IMR-90 (cell line): ENCODE measurements around the gene CD300H. TPM values are rescaled to one million over a fixed set of nuclear protein-coding genes. Genes with fewer than 3 reads are reported as not detected.

ENCODE experiments used
- ATAC-seq: fragments of 200-7000 bp; cut with Tn5 transposase; 2 replicates; pipeline ENCODE4 v1.9.1; 2020; ENCODE audit warnings: low read depth, mild to moderate bottlenecking, moderate library complexity
- BruUV-seq: library from RNA; stranded (reverse); fragments of 400-500 nt; replicated peaks from 2 replicates; lab custom pipeline; 2021; lab: Mats Ljungman, UMichigan
- CTCF ChIA-PET: fragments of 300-600 bp; formaldehyde crosslinking; extraction: SDS; loops from one replicate; lab custom pipeline; 2021; ENCODE audit warnings: antibody characterized with exemption; lab: Yijun Ruan, JAX
- POLR2A ChIA-PET: fragments of 300-600 bp; sonication (Branson Sonifier 250); formaldehyde crosslinking; loops from one replicate; lab custom pipeline; 2022; ENCODE audit warnings: antibody characterized with exemption; ENCODE audit not compliant: unreplicated experiment; lab: Charles Lee
- DNase-seq: peaks from one replicate; pipeline ENCODE4 v3.0.0; 2013
- H2AFZ ChIP-seq: replicated peaks from 2 replicates; pipeline ENCODE3; 2013; ENCODE audit warnings: low read length, mild to moderate bottlenecking; ENCODE audit not compliant: poor library complexity
- H2AK5ac ChIP-seq: 2 replicates; pipeline ENCODE4 v1.6.1; 2013; ENCODE audit warnings: low read depth, low read length, inconsistent platforms
- H2AK9ac ChIP-seq: replicated peaks from 2 replicates; pipeline ENCODE3; 2013; ENCODE audit warnings: mild to moderate bottlenecking, low read depth, low read length, moderate library complexity; ENCODE audit not compliant: poor library complexity
- H2BK120ac ChIP-seq: 2 replicates; pipeline ENCODE4 v1.6.1; 2013; ENCODE audit warnings: low read depth, low read length, inconsistent platforms
- H2BK15ac ChIP-seq: 3 replicates; pipeline ENCODE4 v1.6.1; 2013; ENCODE audit warnings: low read depth, low read length, inconsistent platforms
- H2BK20ac ChIP-seq: 2 replicates; pipeline ENCODE4 v1.6.1; 2013; ENCODE audit warnings: low read depth, mild to moderate bottlenecking, inconsistent platforms, low read length, moderate library complexity
- H2BK5ac ChIP-seq: 2 replicates; pipeline ENCODE4 v1.6.1; 2013; ENCODE audit warnings: mild to moderate bottlenecking, low read depth, low read length, inconsistent platforms; ENCODE audit not compliant: poor library complexity, severe bottlenecking
- H3K14ac ChIP-seq: replicated peaks from 2 replicates; pipeline ENCODE4 v1.6.1; 2013; ENCODE audit warnings: low read depth, low read length, inconsistent platforms
- H3K18ac ChIP-seq: 2 replicates; pipeline ENCODE4 v1.6.1; 2013; ENCODE audit warnings: low read depth, low read length, control low read depth
- H3K23ac ChIP-seq: 2 replicates; pipeline ENCODE4 v1.6.1; 2013; ENCODE audit warnings: low read depth, low read length, inconsistent platforms
- H3K27ac ChIP-seq: 2 replicates; pipeline ENCODE4 v1.5.1; 2013; ENCODE audit warnings: mild to moderate bottlenecking, control low read depth, low read length; ENCODE audit not compliant: insufficient read depth
- H3K27me3 ChIP-seq: 2 replicates; pipeline ENCODE4 v1.6.1; 2013; ENCODE audit warnings: low read length; ENCODE audit not compliant: control insufficient read depth, insufficient read depth
- H3K36me3 ChIP-seq: 2 replicates; pipeline ENCODE4 v1.6.1; 2013; ENCODE audit warnings: low read length, mixed read lengths; ENCODE audit not compliant: control insufficient read depth, insufficient read depth
- H3K4ac ChIP-seq: 2 replicates; pipeline ENCODE4 v1.6.1; 2013; ENCODE audit warnings: low read depth, low read length, inconsistent platforms
- H3K4me1 ChIP-seq: 2 replicates; pipeline ENCODE4 v1.6.1; 2013; ENCODE audit warnings: low read length, mixed read lengths; ENCODE audit not compliant: control insufficient read depth, insufficient read depth
- H3K4me2 ChIP-seq: 2 replicates; pipeline ENCODE4 v1.6.1; 2013; ENCODE audit warnings: low read depth, mild to moderate bottlenecking, control low read depth, low read length, moderate library complexity
- H3K4me3 ChIP-seq: 2 replicates; pipeline ENCODE4 v1.5.1; 2013; ENCODE audit warnings: low read depth, mild to moderate bottlenecking, control low read depth, low read length, moderate library complexity; ENCODE audit not compliant: insufficient read depth
- H3K56ac ChIP-seq: 2 replicates; pipeline ENCODE4 v1.6.1; 2013; ENCODE audit warnings: low read length, inconsistent platforms; ENCODE audit not compliant: insufficient read depth; ENCODE audit errors: extremely low read depth
- H3K79me1 ChIP-seq, 2 experiments: 2 replicates each; pipeline ENCODE4 v1.6.1; 2013; ENCODE audit warnings: low read length in 2 of 2, inconsistent platforms in 1 of 2, low read depth in 1 of 2
- H3K9ac ChIP-seq: 2 replicates; pipeline ENCODE4 v1.6.1; 2013; ENCODE audit warnings: low read depth, low read length, control low read depth
- H3K9me1 ChIP-seq: 2 replicates; pipeline ENCODE4 v1.6.1; 2013; ENCODE audit warnings: low read length, inconsistent platforms; ENCODE audit not compliant: insufficient read depth
- H3K9me3 ChIP-seq: 2 replicates; pipeline ENCODE4 v1.6.1; 2013; ENCODE audit warnings: low read length; ENCODE audit not compliant: control insufficient read depth, insufficient read depth
- H4K20me1 ChIP-seq: 2 replicates; pipeline ENCODE4 v1.6.1; 2013; ENCODE audit warnings: low read length, inconsistent platforms; ENCODE audit not compliant: insufficient read depth
- H4K5ac ChIP-seq: 2 replicates; pipeline ENCODE4 v1.6.1; 2013; ENCODE audit warnings: mild to moderate bottlenecking, low read depth, low read length, control low read depth
- H4K8ac ChIP-seq, 2 experiments: 2 replicates each; pipeline ENCODE4 v1.6.1; 2013; ENCODE audit warnings: low read depth in 2 of 2, low read length in 2 of 2, control low read depth in 1 of 2, inconsistent platforms in 1 of 2
- H4K91ac ChIP-seq: 2 replicates; pipeline ENCODE4 v1.6.1; 2013; ENCODE audit warnings: low read depth, low read length, inconsistent platforms; ENCODE audit not compliant: insufficient read depth
- CHD1 ChIP-seq: IDR thresholded peaks from 2 replicates; pipeline ENCODE4 v1.6.1; 2012; ENCODE audit warnings: low read depth, low read length, improper control_type of control experiment
- MAFK ChIP-seq: IDR thresholded peaks from 2 replicates; pipeline ENCODE4 v1.6.1; 2012; ENCODE audit warnings: low read depth, low read length, improper control_type of control experiment
- RAD21 ChIP-seq: IDR thresholded peaks from 2 replicates; pipeline ENCODE4 v1.6.1; 2012; ENCODE audit warnings: low read length, improper control_type of control experiment
- RCOR1 ChIP-seq: IDR thresholded peaks from 2 replicates; pipeline ENCODE4 v1.6.1; 2012; ENCODE audit warnings: mild to moderate bottlenecking, low read length, improper control_type of control experiment; ENCODE audit not compliant: insufficient replicate concordance
- WGBS, 2 experiments: methylation state at CpG; one replicate each; pipeline versions ENCODE4 v1.1.5 to v1.1.7; 2013; ENCODE audit warnings: missing lambda C conversion rate in 2 of 2; ENCODE audit not compliant: insufficient read length in 1 of 2; ENCODE audit errors: extremely low coverage in 2 of 2; 5-methylcytosine and 5-hydroxymethylcytosine counted together
- dilution Hi-C: fragments of 300-500 bp; cut with HindIII; formaldehyde crosslinking; loops from one replicate; pipeline ENCODE4 v1.14.3; 2018; ENCODE audit warnings: low sequenced_read_pairs; ENCODE audit not compliant: unreplicated experiment
- in situ Hi-C: fragments of 300-500 bp; cut with MboI; formaldehyde crosslinking; loops from 3 replicates; pipeline ENCODE4 v1.14.3; 2019; ENCODE audit warnings: low sequenced_read_pairs, inconsistent platforms, mixed read lengths
- intact Hi-C: fragments of 100-400 bp; cut with micrococcal nuclease; formaldehyde crosslinking; loops from 2 replicates; pipeline ENCODE4 v1.10.0; 2022
- polyA plus RNA-seq, 3 experiments: library from polyadenylated mRNA; depleted of rRNA; stranded (reverse); fragments of >200 nt; gene quantifications; 2 replicates each; pipeline ENCODE4 v1.2.3, GENCODE V29; 2012; ENCODE audit warnings: low replicate concordance in 1 of 3
- total RNA-seq: library from RNA; depleted of rRNA; stranded (reverse); fragments of >200 nt; gene quantifications from 2 replicates; pipeline ENCODE4 v1.2.3, GENCODE V29; 2012
- TF ChIP-seq, protein P1 (sequence below): conservative IDR thresholded peaks from 2 replicates; pipeline ENCODE4 v1.5.1; 2012; ENCODE audit warnings: mild to moderate bottlenecking, low read depth, low read length, improper control_type of control experiment

CD300H gene
- total and polyA plus RNA-seq, 2 of the 4 experiments (the other 2 are of a cell fraction): not detected

GRCh38 chr17:74601944-74602572, 34.7 kb upstream of the CD300H start:
- H3K14ac ChIP-seq: no peak overlapping the region
- no peak overlapping the region for H3K4me2 ChIP-seq
- H3K56ac ChIP-seq: no peak overlapping the region
- no peak overlapping the region for H3K4me3 ChIP-seq
- no peak overlapping the region for H4K91ac ChIP-seq
- no peaks in the 10 kb centered on the region for H3K36me3 ChIP-seq
- no peak overlapping the region for H4K8ac ChIP-seq
- ChIA-PET CTCF (no interaction called here), POLR2A (no interaction called here)
- H2AFZ ChIP-seq: no peak overlapping the region
- in situ Hi-C loops: no loop called here
- no peak overlapping the region for H3K18ac ChIP-seq
- H3K9me3 ChIP-seq: no peaks in the 10 kb centered on the region
- no peaks in the 10 kb centered on the region for H3K27me3 ChIP-seq
- H3K9ac ChIP-seq: no peak overlapping the region
- H2AK5ac ChIP-seq: no peak overlapping the region
- H2BK5ac ChIP-seq: no peak overlapping the region
- no peak overlapping the region for H2AK9ac ChIP-seq
- no peak for TF ChIP-seq CHD1
- TF ChIP-seq MAFK: no peak
- TF ChIP-seq RCOR1: no peak
- peak; percentile 45; the same call in 1 of the 2 replicates for TF ChIP-seq RAD21
- TF ChIP-seq, protein P1, sequence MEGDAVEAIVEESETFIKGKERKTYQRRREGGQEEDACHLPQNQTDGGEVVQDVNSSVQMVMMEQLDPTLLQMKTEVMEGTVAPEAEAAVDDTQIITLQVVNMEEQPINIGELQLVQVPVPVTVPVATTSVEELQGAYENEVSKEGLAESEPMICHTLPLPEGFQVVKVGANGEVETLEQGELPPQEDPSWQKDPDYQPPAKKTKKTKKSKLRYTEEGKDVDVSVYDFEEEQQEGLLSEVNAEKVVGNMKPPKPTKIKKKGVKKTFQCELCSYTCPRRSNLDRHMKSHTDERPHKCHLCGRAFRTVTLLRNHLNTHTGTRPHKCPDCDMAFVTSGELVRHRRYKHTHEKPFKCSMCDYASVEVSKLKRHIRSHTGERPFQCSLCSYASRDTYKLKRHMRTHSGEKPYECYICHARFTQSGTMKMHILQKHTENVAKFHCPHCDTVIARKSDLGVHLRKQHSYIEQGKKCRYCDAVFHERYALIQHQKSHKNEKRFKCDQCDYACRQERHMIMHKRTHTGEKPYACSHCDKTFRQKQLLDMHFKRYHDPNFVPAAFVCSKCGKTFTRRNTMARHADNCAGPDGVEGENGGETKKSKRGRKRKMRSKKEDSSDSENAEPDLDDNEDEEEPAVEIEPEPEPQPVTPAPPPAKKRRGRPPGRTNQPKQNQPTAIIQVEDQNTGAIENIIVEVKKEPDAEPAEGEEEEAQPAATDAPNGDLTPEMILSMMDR: peak; percentile 41
- ATAC-seq (peak; percentile 46; the same call in 1 of the 2 replicates), DNase-seq (peak; percentile 15)
- H2BK20ac ChIP-seq: no peak overlapping the region
- no peak overlapping the region for H3K4ac ChIP-seq
- H2BK120ac ChIP-seq: no peak overlapping the region
- H3K79me1 ChIP-seq: no peaks in the 10 kb centered on the region
- H4K5ac ChIP-seq: no peak overlapping the region
- dilution Hi-C loops: no loop called here
- H3K9me1 ChIP-seq: no peaks in the 10 kb centered on the region
- H4K20me1 ChIP-seq: no peaks in the 10 kb centered on the region
- H3K4me1 ChIP-seq: no peaks in the 10 kb centered on the region
- H3K23ac ChIP-seq: no peak overlapping the region
- no peak overlapping the region for H2BK15ac ChIP-seq
- WGBS, 2 experiments: 59% methylated on average over 3 of the region's 12 CpGs; no CpG with 5 or more reads in 1 of the 2 experiments
- H3K27ac ChIP-seq: no peak overlapping the region
- intact Hi-C loops: no loop called here
- no TSS peak for BruUV-seq
